A673 (cell line): Measurements from ENCODE around the gene RNF41.
A peak's percentile ranks its signal among the peaks of the same experiment; 100 is the strongest.

Source experiments
- CTCF ChIP-seq: fragments of 300-800, 200-600 bp; sonication (generic); conservative IDR thresholded peaks from 2 replicates; pipeline ENCODE4 v1.5.1; 2017; ENCODE audit warnings: low read depth, mild to moderate bottlenecking, antibody characterized with exemption, low read length, moderate library complexity, mixed read lengths
- EZH2 ChIP-seq: fragments of 200-600 bp; sonication (generic); IDR thresholded peaks from 2 replicates; pipeline ENCODE4 v1.6.1; 2017; ENCODE audit warnings: borderline replicate concordance, low read depth, mild to moderate bottlenecking, mixed read lengths, antibody characterized with exemption, low read length; ENCODE audit not compliant: poor library complexity, severe bottlenecking

DNA sequence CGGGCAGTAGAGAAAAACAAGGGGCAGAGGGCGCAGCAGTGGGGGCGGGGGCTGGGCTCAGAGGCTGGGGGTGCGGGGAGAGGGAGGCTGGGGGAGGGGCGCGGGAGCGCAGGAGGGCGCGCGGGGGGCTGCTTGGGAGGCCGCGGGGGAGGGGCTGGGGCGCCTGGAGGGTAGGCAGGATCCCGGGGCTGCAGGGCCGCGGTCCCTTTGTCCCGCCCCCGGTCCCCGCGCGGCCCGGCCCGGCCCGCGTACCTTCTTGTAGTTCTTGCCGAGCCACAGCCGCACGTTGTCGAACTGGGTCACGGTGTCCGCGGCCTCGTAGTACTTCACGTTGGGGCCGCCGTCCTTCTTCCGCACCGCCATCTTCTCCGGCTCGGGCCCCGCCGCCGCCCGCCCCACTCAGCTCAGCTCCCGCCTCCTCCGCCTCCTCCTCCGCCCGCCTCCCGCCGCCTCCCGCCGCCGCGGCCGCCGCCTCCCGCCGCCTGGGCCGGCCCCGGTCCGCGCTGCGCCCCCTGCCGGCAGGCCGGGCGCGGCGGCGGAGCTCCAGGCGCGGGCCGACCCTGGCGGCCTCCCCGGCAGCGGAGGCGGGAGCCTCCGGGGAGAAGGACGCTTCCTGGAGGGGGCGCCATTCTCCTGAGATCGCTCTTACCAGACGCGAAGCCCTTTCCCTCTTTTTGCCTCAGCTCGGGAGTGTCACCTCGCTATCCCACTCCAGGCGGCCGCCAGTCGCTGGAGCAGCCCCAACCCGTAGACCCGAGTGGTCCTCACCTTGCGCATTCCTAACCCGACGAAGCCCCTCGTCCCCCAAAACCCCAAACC, 32.4 kb downstream of the RNF41 start, which contains the start of gene SMARCC2:
- peak; percentile 74 for TF ChIP-seq CTCF
- TF ChIP-seq EZH2, result no peak
